SK-N-SH treated with all-trans-retinoic acid at 6 μM for 48 hours (cell line): ENCODE measurements around the gene YJEFN3.

Experiments used
- ARNTL ChIP-seq: fragments of 450-650 bp; formaldehyde crosslinking; IDR thresholded peaks from 2 replicates; pipeline ENCODE4 v1.5.0; 2020; ENCODE audit warnings: low read depth, mild to moderate bottlenecking, moderate library complexity, borderline replicate concordance
- RARB ChIP-seq: fragments of 250-450 bp; sonication (Bioruptor Pico); IDR thresholded peaks from 2 replicates; pipeline ENCODE4 v1.8.0; 2021; ENCODE audit warnings: mild to moderate bottlenecking, moderate library complexity
- TCF4 ChIP-seq: fragments of 250-450 bp; sonication (Bioruptor Pico); IDR thresholded peaks from 2 replicates; pipeline ENCODE4 v1.8.0; 2021; ENCODE audit warnings: mild to moderate bottlenecking, moderate library complexity, borderline replicate concordance
- TOX ChIP-seq: fragments of 250-450 bp; sonication (Bioruptor Pico); IDR thresholded peaks from 2 replicates; pipeline ENCODE4 v1.8.0; 2021; ENCODE audit warnings: mild to moderate bottlenecking, moderate library complexity, borderline replicate concordance
- ZC3H10 ChIP-seq: fragments of 250-450 bp; sonication (Bioruptor Pico); IDR thresholded peaks from 2 replicates; pipeline ENCODE4 v1.5.1; 2021; ENCODE audit warnings: mild to moderate bottlenecking, moderate library complexity
- ZFP3 ChIP-seq: fragments of 250-450 bp; sonication (Bioruptor Pico); IDR thresholded peaks from 2 replicates; pipeline ENCODE4 v1.5.0; 2020; ENCODE audit warnings: mild to moderate bottlenecking, moderate library complexity
- ZFP30 ChIP-seq: fragments of 450-650 bp; formaldehyde crosslinking; IDR thresholded peaks from 2 replicates; pipeline ENCODE4 v1.5.0; 2022; ENCODE audit warnings: mild to moderate bottlenecking, moderate library complexity
- ZNF70 ChIP-seq: fragments of 450-650 bp; formaldehyde crosslinking; IDR thresholded peaks from 2 replicates; pipeline ENCODE4 v1.5.0; 2020; ENCODE audit warnings: mild to moderate bottlenecking, moderate library complexity
- TF ChIP-seq, protein P1 (sequence below): fragments of 250-450 bp; sonication (Bioruptor Pico); IDR thresholded peaks from 2 replicates; pipeline ENCODE4 v1.8.0; 2020; ENCODE audit warnings: mild to moderate bottlenecking, moderate library complexity, borderline replicate concordance

DNA sequence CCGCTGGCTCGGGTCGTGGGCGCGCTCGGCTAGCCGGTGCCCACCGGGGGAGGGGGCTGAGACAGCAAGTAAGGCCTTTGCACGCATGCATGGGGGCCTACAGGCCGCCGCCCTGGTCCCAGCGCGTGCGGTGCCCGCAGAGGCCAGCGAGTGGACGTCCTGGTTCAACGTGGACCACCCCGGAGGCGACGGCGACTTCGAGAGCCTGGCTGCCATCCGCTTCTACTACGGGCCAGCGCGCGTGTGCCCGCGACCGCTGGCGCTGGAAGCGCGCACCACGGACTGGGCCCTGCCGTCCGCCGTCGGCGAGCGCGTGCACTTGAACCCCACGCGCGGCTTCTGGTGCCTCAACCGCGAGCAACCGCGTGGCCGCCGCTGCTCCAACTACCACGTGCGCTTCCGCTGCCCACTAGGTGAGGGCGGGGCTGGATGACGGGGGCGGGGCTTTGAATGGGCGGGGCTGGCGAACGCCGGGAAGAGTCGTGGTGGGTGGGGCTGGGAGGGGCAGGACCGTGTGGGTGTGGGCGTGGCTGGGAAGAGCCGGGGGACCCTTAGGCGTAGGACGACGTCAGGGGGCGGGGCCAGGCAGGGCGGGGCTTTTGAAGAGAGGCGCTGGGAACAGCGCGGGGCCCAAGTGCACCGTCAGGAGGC lies 11.5 kb downstream of the YJEFN3 start:
- TF ChIP-seq TOX (CRISPR knock-in tag) (no peak), RARB (no peak), TCF4 (CRISPR knock-in tag) (no peak), ZNF70 (CRISPR knock-in tag) (no peak), ZC3H10 (CRISPR knock-in tag) (no peak), ARNTL (CRISPR knock-in tag) (no peak), ZFP3 (CRISPR knock-in tag) (no peak), ZFP30 (CRISPR knock-in tag) (no peak)
- TF ChIP-seq, protein P1, sequence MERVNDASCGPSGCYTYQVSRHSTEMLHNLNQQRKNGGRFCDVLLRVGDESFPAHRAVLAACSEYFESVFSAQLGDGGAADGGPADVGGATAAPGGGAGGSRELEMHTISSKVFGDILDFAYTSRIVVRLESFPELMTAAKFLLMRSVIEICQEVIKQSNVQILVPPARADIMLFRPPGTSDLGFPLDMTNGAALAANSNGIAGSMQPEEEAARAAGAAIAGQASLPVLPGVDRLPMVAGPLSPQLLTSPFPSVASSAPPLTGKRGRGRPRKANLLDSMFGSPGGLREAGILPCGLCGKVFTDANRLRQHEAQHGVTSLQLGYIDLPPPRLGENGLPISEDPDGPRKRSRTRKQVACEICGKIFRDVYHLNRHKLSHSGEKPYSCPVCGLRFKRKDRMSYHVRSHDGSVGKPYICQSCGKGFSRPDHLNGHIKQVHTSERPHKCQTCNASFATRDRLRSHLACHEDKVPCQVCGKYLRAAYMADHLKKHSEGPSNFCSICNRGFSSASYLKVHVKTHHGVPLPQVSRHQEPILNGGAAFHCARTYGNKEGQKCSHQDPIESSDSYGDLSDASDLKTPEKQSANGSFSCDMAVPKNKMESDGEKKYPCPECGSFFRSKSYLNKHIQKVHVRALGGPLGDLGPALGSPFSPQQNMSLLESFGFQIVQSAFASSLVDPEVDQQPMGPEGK (CRISPR knock-in tag), result no peak
